Measurements from ENCODE around the gene AKNAD1.

- no peak for TF ChIP-seq CTCF (IDR thresholded peaks at IDR 0.05; ENCODE audit: low read length)
- no peak for TF ChIP-seq EZH2 (optimal IDR thresholded peaks at IDR 0.05; ENCODE audit: low read depth, low read length)
Observed at GRCh38 chr1:108767708-108768107, 89.2 kb downstream of the AKNAD1 start.
